Activated T-cell treated with anti-CD3 and anti-CD28 coated beads, Interleukin-2, amount 50 U/mL, for 4 hours (primary cell): ENCODE measurements around the gene SKP2. TPM values are rescaled to one million over a fixed set of nuclear protein-coding genes. Genes with fewer than 3 reads are reported as not detected.

Experiments
- total RNA-seq, 3 donors: library from RNA; stranded (reverse); gene quantifications; one replicate each; pipeline ENCODE4 v1.2.1, GENCODE V29; 2021

The SKP2 gene
- total RNA-seq, 3 donors from 2014 or later, result 31.2 to 43.2 (median 31.2) TPM

Other genes with a start within 250 kb of the SKP2 start
- gene CAPSL, start 213.5 kb upstream of the SKP2 start, total RNA-seq, result under 1 TPM; 0.30 to 0.87 (median 0.40) TPM
- not detected for gene UGT3A1, start 160.7 kb upstream of the SKP2 start, total RNA-seq
- gene UGT3A2, start 85.2 kb upstream of the SKP2 start, total RNA-seq, result not detected
- gene LMBRD2, start 224 bp upstream of the SKP2 start, total RNA-seq, result 1 to 10 TPM; 6.7 to 8.7 (median 6.8) TPM
- gene NADK2, start 89.8 kb downstream of the SKP2 start, total RNA-seq, result 10 to 100 TPM; 18.9 to 19.5 (median 19.5) TPM
- under 1 TPM in 1 of 3 donors, not detected in 2; 0.11 TPM for gene RANBP3L, start 149.8 kb downstream of the SKP2 start, total RNA-seq